Fibroblast of skin of abdomen (primary cell): ENCODE data around the gene RLN3. TPM values are rescaled to one million over a fixed set of nuclear protein-coding genes. Genes with fewer than 3 reads are reported as not detected.
A peak's percentile ranks its signal among the peaks of the same experiment; 100 is the strongest.

ENCODE experiments used
- DNase-seq: peaks from one replicate; pipeline ENCODE4 v3.0.0-alpha.2; 2013
- polyA plus RNA-seq, 2 experiments: library from polyadenylated mRNA; unstranded; fragments of 120-200 nt; gene quantifications; one replicate each; pipeline ENCODE4 v1.2.1, GENCODE V29; 2013; ENCODE audit not compliant: insufficient read length in 2 of 2

RLN3 gene
- not detected for polyA plus RNA-seq (2013, experiment 1 of 2; ENCODE audit: insufficient read length)
- polyA plus RNA-seq (2013, experiment 2 of 2; ENCODE audit: insufficient read length), result not detected

GRCh38 chr19:14027856-14028450, at the start of gene RLN3:
RLN3 (plus strand) TSS chr19:14028148; CDS start chr19:14028205, 57 bp downstream.
- DNase-seq, result no peak

GRCh38 chr19:13978351-13979243, 49.4 kb upstream of the RLN3 start:
- peak; percentile 55 for DNase-seq

GRCh38 chr19:13979244-13979615, 48.7 kb upstream of the RLN3 start:
- no peak for DNase-seq

GRCh38 chr19:13979686-13980085, 48.3 kb upstream of the RLN3 start:
- no peak for DNase-seq

GRCh38 chr19:13980340-13980739, 47.6 kb upstream of the RLN3 start:
- no peak for DNase-seq

GRCh38 chr19:13981021-13981420, 46.9 kb upstream of the RLN3 start:
- no peak for DNase-seq

GRCh38 chr19:13981467-13981866, 46.5 kb upstream of the RLN3 start:
- DNase-seq, result no peak

GRCh38 chr19:13981988-13982501, 45.9 kb upstream of the RLN3 start:
- DNase-seq, result no peak

GRCh38 chr19:13982773-13983172, 45.2 kb upstream of the RLN3 start:
- no peak for DNase-seq

GRCh38 chr19:13983213-13983889, 44.6 kb upstream of the RLN3 start:
- no peak for DNase-seq

- DNase-seq, result no peak
These were observed 43.8 kb upstream of the RLN3 start for GRCh38 chr19:13984186-13984585.

GRCh38 chr19:13984875-13985741, 42.8 kb upstream of the RLN3 start:
- no peak for DNase-seq

- DNase-seq, result no peak
These were observed 42.1 kb upstream of the RLN3 start for GRCh38 chr19:13985771-13986347.

- peak; percentile 90 for DNase-seq
These were observed 41.5 kb upstream of the RLN3 start for GRCh38 chr19:13986348-13986904.

- no peak for DNase-seq
These were observed 40.7 kb upstream of the RLN3 start for GRCh38 chr19:13987101-13987890.

GRCh38 chr19:13989487-13989886, 38.5 kb upstream of the RLN3 start:
- no peak for DNase-seq

GRCh38 chr19:13990085-13990484, 37.9 kb upstream of the RLN3 start:
- no peak for DNase-seq

GRCh38 chr19:13992025-13992424, 35.9 kb upstream of the RLN3 start:
- no peak for DNase-seq

- no peak for DNase-seq
These were observed 34.2 kb upstream of the RLN3 start for GRCh38 chr19:13993590-13994300.
